GM12801 (cell line): ENCODE measurements around the gene GLT6D1.

Experiments
- CTCF ChIP-seq: IDR thresholded peaks from one replicate; pipeline ENCODE4 v1.5.1; 2011; ENCODE audit warnings: control low read depth; ENCODE audit not compliant: insufficient read length; ENCODE audit errors: extremely low read depth

GLT6D1 gene

GRCh38 chr9:135678236-135679017 is 39.1 kb upstream of the GLT6D1 start:
- TF ChIP-seq CTCF = no peak

GRCh38 chr9:135677641-135678168 is 38.4 kb upstream of the GLT6D1 start:
- no peak for TF ChIP-seq CTCF

GRCh38 chr9:135676891-135677290 is 37.6 kb upstream of the GLT6D1 start:
- TF ChIP-seq CTCF = no peak

DNA sequence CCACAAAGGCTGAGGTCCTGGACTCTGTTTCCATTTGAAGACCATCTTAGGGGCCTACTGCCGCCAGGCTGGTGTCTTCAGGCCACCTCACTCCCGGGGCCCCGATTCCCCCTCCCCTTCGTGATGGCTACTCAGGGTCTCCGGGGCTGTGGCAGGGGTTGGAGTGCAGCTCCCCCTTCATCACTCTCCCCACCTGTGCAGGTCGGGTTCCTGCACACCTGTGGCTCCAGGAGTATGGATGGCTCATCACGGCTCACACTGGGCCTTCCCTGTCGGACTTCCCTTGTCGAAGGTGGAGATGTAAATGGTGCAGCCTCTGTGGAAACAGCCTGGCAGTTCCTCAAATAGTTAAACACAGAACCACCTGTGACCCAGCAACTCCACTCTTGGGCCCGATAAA is 35.6 kb upstream of the GLT6D1 start:
- TF ChIP-seq CTCF = no peak

- no peak for TF ChIP-seq CTCF
These were observed 34.6 kb upstream of the GLT6D1 start for GRCh38 chr9:135673941-135674340.

- no peak for TF ChIP-seq CTCF
These were observed 32.3 kb upstream of the GLT6D1 start for GRCh38 chr9:135671591-135672041.

DNA sequence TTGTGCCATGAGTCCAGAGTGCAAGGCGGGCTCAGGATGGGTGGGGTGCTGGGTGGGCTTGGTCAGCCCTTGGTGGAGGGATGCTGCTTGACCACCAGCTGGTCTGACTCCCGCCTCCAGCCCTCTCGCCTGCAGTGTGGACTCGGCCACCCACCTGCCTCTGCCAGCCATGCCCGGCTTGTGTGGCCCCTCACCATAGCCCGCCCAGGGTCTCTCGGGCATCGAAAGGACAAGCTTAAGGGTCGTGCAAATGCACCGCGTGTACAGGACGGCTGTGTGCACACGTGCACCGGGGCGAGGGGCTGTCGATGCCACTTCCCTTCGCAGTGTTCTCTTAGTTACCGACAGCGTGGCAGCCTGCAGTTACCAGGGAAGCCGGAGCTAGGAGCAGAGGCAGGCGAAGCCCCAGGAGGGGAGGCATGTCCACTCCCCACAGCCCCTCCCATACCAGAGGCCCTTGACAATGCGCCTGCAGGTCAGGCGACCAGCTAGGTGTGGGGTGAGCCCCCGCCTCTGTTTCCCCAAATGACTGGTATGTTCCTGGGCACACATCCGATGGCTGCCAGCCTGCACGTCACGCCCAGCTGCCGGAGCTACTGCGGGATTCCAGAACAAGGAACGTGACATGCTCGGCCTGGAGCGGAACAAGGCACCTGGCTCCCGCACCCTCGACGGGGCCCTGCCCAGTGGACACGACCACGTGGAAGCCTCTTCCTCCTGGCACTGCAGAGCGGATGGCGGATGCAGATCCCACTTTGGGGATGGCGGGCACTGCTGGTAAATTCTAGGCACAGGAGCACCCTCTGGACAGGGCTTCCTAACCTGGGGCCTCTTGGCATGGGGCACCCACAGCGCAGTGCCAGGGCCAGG is 31.6 kb upstream of the GLT6D1 start:
- no peak for TF ChIP-seq CTCF
